ENCODE results near the gene IGSF11.

The IGSF11 gene

GRCh38 chr3:118927449-118927848, 107.2 kb downstream of the IGSF11 start:
- Histone ChIP-seq H3K27ac (replicated peaks) (no peak overlapping the region), H3K27me3 (ENCODE audit: insufficient read depth, poor library complexity, severe bottlenecking) (no peaks in the 10 kb centered on the region), H3K4me3 (replicated peaks; ENCODE audit: insufficient read depth, low read length) (no peak overlapping the region)
- TF ChIP-seq SPI1 (IDR thresholded peaks at IDR 0.05; ENCODE audit: borderline replicate concordance, low read depth) (no peak), POLR2AphosphoS5 (IDR thresholded peaks at IDR 0.05; ENCODE audit: low read depth) (no peak), GABPA (IDR thresholded peaks at IDR 0.05; ENCODE audit: low read depth) (no peak)
- TF ChIP-seq, protein P1, sequence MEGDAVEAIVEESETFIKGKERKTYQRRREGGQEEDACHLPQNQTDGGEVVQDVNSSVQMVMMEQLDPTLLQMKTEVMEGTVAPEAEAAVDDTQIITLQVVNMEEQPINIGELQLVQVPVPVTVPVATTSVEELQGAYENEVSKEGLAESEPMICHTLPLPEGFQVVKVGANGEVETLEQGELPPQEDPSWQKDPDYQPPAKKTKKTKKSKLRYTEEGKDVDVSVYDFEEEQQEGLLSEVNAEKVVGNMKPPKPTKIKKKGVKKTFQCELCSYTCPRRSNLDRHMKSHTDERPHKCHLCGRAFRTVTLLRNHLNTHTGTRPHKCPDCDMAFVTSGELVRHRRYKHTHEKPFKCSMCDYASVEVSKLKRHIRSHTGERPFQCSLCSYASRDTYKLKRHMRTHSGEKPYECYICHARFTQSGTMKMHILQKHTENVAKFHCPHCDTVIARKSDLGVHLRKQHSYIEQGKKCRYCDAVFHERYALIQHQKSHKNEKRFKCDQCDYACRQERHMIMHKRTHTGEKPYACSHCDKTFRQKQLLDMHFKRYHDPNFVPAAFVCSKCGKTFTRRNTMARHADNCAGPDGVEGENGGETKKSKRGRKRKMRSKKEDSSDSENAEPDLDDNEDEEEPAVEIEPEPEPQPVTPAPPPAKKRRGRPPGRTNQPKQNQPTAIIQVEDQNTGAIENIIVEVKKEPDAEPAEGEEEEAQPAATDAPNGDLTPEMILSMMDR (IDR thresholded peaks at IDR 0.05; ENCODE audit: insufficient read depth, low read length), result no peak
- TF ChIP-seq, protein P2, sequence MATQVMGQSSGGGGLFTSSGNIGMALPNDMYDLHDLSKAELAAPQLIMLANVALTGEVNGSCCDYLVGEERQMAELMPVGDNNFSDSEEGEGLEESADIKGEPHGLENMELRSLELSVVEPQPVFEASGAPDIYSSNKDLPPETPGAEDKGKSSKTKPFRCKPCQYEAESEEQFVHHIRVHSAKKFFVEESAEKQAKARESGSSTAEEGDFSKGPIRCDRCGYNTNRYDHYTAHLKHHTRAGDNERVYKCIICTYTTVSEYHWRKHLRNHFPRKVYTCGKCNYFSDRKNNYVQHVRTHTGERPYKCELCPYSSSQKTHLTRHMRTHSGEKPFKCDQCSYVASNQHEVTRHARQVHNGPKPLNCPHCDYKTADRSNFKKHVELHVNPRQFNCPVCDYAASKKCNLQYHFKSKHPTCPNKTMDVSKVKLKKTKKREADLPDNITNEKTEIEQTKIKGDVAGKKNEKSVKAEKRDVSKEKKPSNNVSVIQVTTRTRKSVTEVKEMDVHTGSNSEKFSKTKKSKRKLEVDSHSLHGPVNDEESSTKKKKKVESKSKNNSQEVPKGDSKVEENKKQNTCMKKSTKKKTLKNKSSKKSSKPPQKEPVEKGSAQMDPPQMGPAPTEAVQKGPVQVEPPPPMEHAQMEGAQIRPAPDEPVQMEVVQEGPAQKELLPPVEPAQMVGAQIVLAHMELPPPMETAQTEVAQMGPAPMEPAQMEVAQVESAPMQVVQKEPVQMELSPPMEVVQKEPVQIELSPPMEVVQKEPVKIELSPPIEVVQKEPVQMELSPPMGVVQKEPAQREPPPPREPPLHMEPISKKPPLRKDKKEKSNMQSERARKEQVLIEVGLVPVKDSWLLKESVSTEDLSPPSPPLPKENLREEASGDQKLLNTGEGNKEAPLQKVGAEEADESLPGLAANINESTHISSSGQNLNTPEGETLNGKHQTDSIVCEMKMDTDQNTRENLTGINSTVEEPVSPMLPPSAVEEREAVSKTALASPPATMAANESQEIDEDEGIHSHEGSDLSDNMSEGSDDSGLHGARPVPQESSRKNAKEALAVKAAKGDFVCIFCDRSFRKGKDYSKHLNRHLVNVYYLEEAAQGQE (IDR thresholded peaks at IDR 0.05; ENCODE audit: insufficient replicate concordance, low read depth), result no peak
- no peak for DNase-seq (ENCODE audit: low read depth in 1 of 2, low spot score in 1 of 2)

GRCh38 chr3:118912188-118912587, 122.5 kb downstream of the IGSF11 start:
- Histone ChIP-seq H3K27ac (replicated peaks) (no peak overlapping the region), H3K27me3 (ENCODE audit: insufficient read depth, poor library complexity, severe bottlenecking) (peaks cover 2% of the 10 kb centered on the region), H3K4me3 (replicated peaks; ENCODE audit: insufficient read depth, low read length) (no peak overlapping the region)
- TF ChIP-seq GABPA (IDR thresholded peaks at IDR 0.05; ENCODE audit: low read depth) (no peak), POLR2AphosphoS5 (IDR thresholded peaks at IDR 0.05; ENCODE audit: low read depth) (no peak), SPI1 (IDR thresholded peaks at IDR 0.05; ENCODE audit: borderline replicate concordance, low read depth) (no peak)
- TF ChIP-seq, protein P2 (IDR thresholded peaks at IDR 0.05; ENCODE audit: insufficient replicate concordance, low read depth), result no peak
- TF ChIP-seq, protein P1 (IDR thresholded peaks at IDR 0.05; ENCODE audit: insufficient read depth, low read length), result no peak
- DNase-seq (ENCODE audit: low read depth in 1 of 2, low spot score in 1 of 2), result no peak

- Histone ChIP-seq H3K4me3 (replicated peaks; ENCODE audit: insufficient read depth, low read length) (no peak overlapping the region), H3K27ac (replicated peaks) (no peak overlapping the region), H3K27me3 (ENCODE audit: insufficient read depth, poor library complexity, severe bottlenecking) (peaks cover 2% of the 10 kb centered on the region)
- no peak for DNase-seq (ENCODE audit: low read depth in 1 of 2, low spot score in 1 of 2)
- TF ChIP-seq POLR2AphosphoS5 (IDR thresholded peaks at IDR 0.05; ENCODE audit: low read depth) (no peak), SPI1 (IDR thresholded peaks at IDR 0.05; ENCODE audit: borderline replicate concordance, low read depth) (no peak), GABPA (IDR thresholded peaks at IDR 0.05; ENCODE audit: low read depth) (no peak)
- TF ChIP-seq, protein P2 (IDR thresholded peaks at IDR 0.05; ENCODE audit: insufficient replicate concordance, low read depth), result no peak
- TF ChIP-seq, protein P1 (IDR thresholded peaks at IDR 0.05; ENCODE audit: insufficient read depth, low read length), result no peak
These were observed 124.3 kb downstream of the IGSF11 start for GRCh38 chr3:118910332-118910731.
